OCI-LY1 (cell line): ENCODE results near the gene CMTR1.

ENCODE experiments used
- CTCF ChIP-seq: fragments of 200-600 bp; sonication (generic), shearing (Covaris generic); IDR thresholded peaks from 2 replicates; pipeline ENCODE4 v1.5.1; 2017; ENCODE audit warnings: mild to moderate bottlenecking, antibody characterized with exemption, low read length, moderate library complexity, mixed read lengths
- EZH2 ChIP-seq: fragments of 200-600 bp; sonication (generic), shearing (Covaris generic); IDR thresholded peaks from 2 replicates; pipeline ENCODE4 v1.8.0; 2017; ENCODE audit warnings: borderline replicate concordance, mixed run types, mild to moderate bottlenecking, antibody characterized with exemption, low read length, moderate library complexity, mixed read lengths

GRCh38 chr6:37516920-37517405, 83.9 kb downstream of the CMTR1 start:
- TF ChIP-seq CTCF (no peak), EZH2 (no peak)
